Measurements from ENCODE around the gene TOR1AIP2. TPM values are rescaled to one million over a fixed set of nuclear protein-coding genes. Genes with fewer than 3 reads are reported as not detected.

The TOR1AIP2 gene
- total and polyA plus RNA-seq, 2 of the 8 experiments (the other 6 are each of a cell fraction or from before 2014, with no cell fraction given), result 12.1 to 75.2 TPM

DNA sequence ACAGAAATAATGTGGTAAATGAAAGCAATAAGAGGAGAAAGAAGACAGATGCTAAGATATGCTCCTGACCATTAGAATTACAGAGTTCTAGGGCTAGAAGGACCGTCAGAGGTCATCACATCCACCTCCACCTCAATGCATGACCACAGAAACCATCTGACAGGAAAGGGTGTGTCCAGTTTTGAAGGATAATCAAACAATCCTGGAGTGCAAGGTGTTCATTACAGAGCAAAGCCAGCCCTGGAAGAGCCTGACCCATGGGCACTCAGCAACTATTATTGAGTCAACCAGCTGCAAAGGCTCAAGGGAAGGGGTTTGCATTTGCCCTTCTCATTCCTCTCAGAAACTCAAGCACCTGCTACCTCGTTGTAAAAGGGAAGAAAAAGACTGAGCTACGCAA is 46.4 kb downstream of the TOR1AIP2 start:
- FAIRE-seq, result no peak
- TF ChIP-seq CREB1 (IDR thresholded peaks at IDR 0.05), result no peak
- TF ChIP-seq RNF2 (IDR thresholded peaks at IDR 0.05; ENCODE audit: borderline replicate concordance, low read depth, low read length, missing control alignments, poor library complexity, severe bottlenecking), result no peak
- TF ChIP-seq, protein P1, sequence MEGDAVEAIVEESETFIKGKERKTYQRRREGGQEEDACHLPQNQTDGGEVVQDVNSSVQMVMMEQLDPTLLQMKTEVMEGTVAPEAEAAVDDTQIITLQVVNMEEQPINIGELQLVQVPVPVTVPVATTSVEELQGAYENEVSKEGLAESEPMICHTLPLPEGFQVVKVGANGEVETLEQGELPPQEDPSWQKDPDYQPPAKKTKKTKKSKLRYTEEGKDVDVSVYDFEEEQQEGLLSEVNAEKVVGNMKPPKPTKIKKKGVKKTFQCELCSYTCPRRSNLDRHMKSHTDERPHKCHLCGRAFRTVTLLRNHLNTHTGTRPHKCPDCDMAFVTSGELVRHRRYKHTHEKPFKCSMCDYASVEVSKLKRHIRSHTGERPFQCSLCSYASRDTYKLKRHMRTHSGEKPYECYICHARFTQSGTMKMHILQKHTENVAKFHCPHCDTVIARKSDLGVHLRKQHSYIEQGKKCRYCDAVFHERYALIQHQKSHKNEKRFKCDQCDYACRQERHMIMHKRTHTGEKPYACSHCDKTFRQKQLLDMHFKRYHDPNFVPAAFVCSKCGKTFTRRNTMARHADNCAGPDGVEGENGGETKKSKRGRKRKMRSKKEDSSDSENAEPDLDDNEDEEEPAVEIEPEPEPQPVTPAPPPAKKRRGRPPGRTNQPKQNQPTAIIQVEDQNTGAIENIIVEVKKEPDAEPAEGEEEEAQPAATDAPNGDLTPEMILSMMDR (IDR thresholded peaks at IDR 0.05; ENCODE audit: control extremely low read depth in 1 of 3, insufficient read depth in 1 of 3, low read depth in 1 of 3, low read length in 3 of 3), result no peak
- no peak for TF ChIP-seq TAF7 (optimal IDR thresholded peaks at IDR 0.05; ENCODE audit: borderline replicate concordance, low read depth, low read length)
- TF ChIP-seq HDAC6 (IDR thresholded peaks at IDR 0.05; ENCODE audit: low read depth, low read length), result no peak
- no peak for TF ChIP-seq SIX5 (IDR thresholded peaks at IDR 0.05; ENCODE audit: low read depth, low read length)
- no peak for TF ChIP-seq SP4 (IDR thresholded peaks at IDR 0.05; ENCODE audit: low read length)
- no peak for TF ChIP-seq HDAC2 (IDR thresholded peaks at IDR 0.05; ENCODE audit: borderline replicate concordance in 1 of 2, low read depth in 2 of 2, low read length in 2 of 2)
- TF ChIP-seq CEBPB (IDR thresholded peaks at IDR 0.05; ENCODE audit: low read depth, low read length), result no peak
- no peak for TF ChIP-seq BRCA1 (IDR thresholded peaks at IDR 0.05; ENCODE audit: low read depth, low read length)
- no peak for TF ChIP-seq NRF1 (IDR thresholded peaks at IDR 0.05; ENCODE audit: low read depth, low read length)
- TF ChIP-seq RXRA (IDR thresholded peaks at IDR 0.05; ENCODE audit: insufficient read depth, low read depth, low read length), result no peak

More for the DNA sequence above, 46.4 kb downstream of the TOR1AIP2 start:
- H2AFZ ChIP-seq (ENCODE audit: low read length), result no peak overlapping the region
- ChIA-PET POLR2A (ENCODE audit: partially characterized antibody) (no interaction called here), CTCF (ENCODE audit: partially characterized antibody) (interaction anchor here (0.6 to 18.9 kb wide), 5 partner anchors 9 to 287 kb away, joined by 3 to 251 read pairs (median 5); no protein-coding TSS in a partner anchor)
- H3K23ac ChIP-seq (ENCODE audit: insufficient read length), result no peak overlapping the region
- H3K4me2 ChIP-seq (ENCODE audit: insufficient read depth in 1 of 2, low read depth in 2 of 2, low read length in 2 of 2), result no peak overlapping the region
- H3K79me2 ChIP-seq (ENCODE audit: control insufficient read depth in 1 of 2, insufficient read depth in 2 of 2, low read length in 2 of 2), result no peaks in the 10 kb centered on the region
- no peak overlapping the region for H4K91ac ChIP-seq (replicated peaks; ENCODE audit: insufficient read length, low read length)
- H2AK5ac ChIP-seq (ENCODE audit: low read depth, low read length), result no peak overlapping the region
- no peak overlapping the region for H2BK20ac ChIP-seq (ENCODE audit: low read length)
- H3K4ac ChIP-seq (replicated peaks; ENCODE audit: insufficient read length, low read depth, low read length), result no peak overlapping the region
- H3K27me3 ChIP-seq (replicated peaks in 1 of 4; ENCODE audit: control insufficient read depth in 3 of 4, extremely low read depth in 1 of 4, insufficient read depth in 3 of 4, low read length in 3 of 4), result no peaks in the 10 kb centered on the region
- DNase-seq (ENCODE audit: low read depth in 1 of 2, low spot score in 2 of 2), result no peak
- no peaks in the 10 kb centered on the region for H3K9me3 ChIP-seq (ENCODE audit: insufficient read depth in 2 of 2, low read depth in 1 of 2, low read length in 1 of 2)
- H3K9ac ChIP-seq (replicated peaks in 1 of 4; ENCODE audit: extremely low read depth in 1 of 4, low read depth in 3 of 4, low read length in 3 of 4), result no peak overlapping the region
- H2BK120ac ChIP-seq (replicated peaks; ENCODE audit: low read depth, low read length), result no peak overlapping the region
- no peaks in the 10 kb centered on the region for H4K20me1 ChIP-seq (replicated peaks in 1 of 2; ENCODE audit: control insufficient read depth in 1 of 2, insufficient read depth in 2 of 2, low read length in 2 of 2)
- WGBS, 2 experiments (ENCODE audit: extremely low coverage in 1 of 2, insufficient coverage in 1 of 2, insufficient read length in 1 of 2, insufficient replicate concordance in 2 of 2, low coverage in 1 of 2, low lambda C conversion rate in 2 of 2, missing lambda C conversion rate in 1 of 2), result 78% methylated on average over 3 of the region's 3 CpGs; no CpG with 5 or more reads in 1 of the 2 experiments
- H3K27ac ChIP-seq (ENCODE audit: low read depth, low read length), result no peak overlapping the region
- no peak overlapping the region for H4K8ac ChIP-seq (ENCODE audit: extremely low read depth, insufficient read depth, low read length)
- no peak overlapping the region for H3K18ac ChIP-seq (ENCODE audit: extremely low read depth, low read length)
- H3K14ac ChIP-seq (ENCODE audit: insufficient read length), result no peak overlapping the region
- H3K79me1 ChIP-seq (ENCODE audit: low read depth, low read length), result no peaks in the 10 kb centered on the region; the same call in 1 of the 2 replicates
- no peaks in the 10 kb centered on the region for H3K23me2 ChIP-seq (ENCODE audit: low read depth, low read length)
- H3K56ac ChIP-seq (replicated peaks; ENCODE audit: insufficient read length, low read depth, low read length), result no peak overlapping the region
- H3K36me3 ChIP-seq (ENCODE audit: control insufficient read depth in 2 of 4, insufficient read depth in 4 of 4, low read length in 3 of 4), result no peaks in the 10 kb centered on the region
- no peak overlapping the region for H3K4me3 ChIP-seq (ENCODE audit: extremely low read depth in 1 of 4, insufficient read depth in 2 of 4, low read depth in 3 of 4, low read length in 4 of 4)
- H2BK15ac ChIP-seq (ENCODE audit: low read length), result no peak overlapping the region
- no peak overlapping the region for H4K5ac ChIP-seq (ENCODE audit: insufficient read length, low read depth, low read length)
- peaks cover 0 to 7% (median 4%) of the 10 kb centered on the region in 4 experiments; a peak in 3 of 7 replicates for H3K4me1 ChIP-seq (replicated peaks in 1 of 4; ENCODE audit: control insufficient read depth in 3 of 4, insufficient read depth in 4 of 4, low read length in 3 of 4)
- H2BK12ac ChIP-seq (ENCODE audit: low read depth, low read length), result no peak overlapping the region
- H2BK5ac ChIP-seq (ENCODE audit: low read depth, low read length), result no peak overlapping the region

All from H1 (cell line).